ENCODE data around the gene CEP68. TPM values are rescaled to one million over a fixed set of nuclear protein-coding genes. Genes with fewer than 3 reads are reported as not detected.

CEP68 gene
- total RNA-seq, 4 donors from 2014 or later = 19.8 to 34.1 (median 27.5) TPM

GRCh38 chr2:65062843-65063825, 6.9 kb downstream of the CEP68 start:
- Histone ChIP-seq H3K4me1 (peaks cover 28 to 79% of the 10 kb centered on the region in 2 donors), H3K27ac (peak overlapping the region in 1 of 3 donors; percentile 80)
- intact Hi-C loops (cut with DNase I) = loop anchor here (5.0 kb wide), 1 partner anchor 74 kb away; no protein-coding TSS in a partner anchor

GRCh38 chr2:65064728-65065552, 8.7 kb downstream of the CEP68 start:
- H3K9me3 ChIP-seq = no peaks in the 10 kb centered on the region
- no peaks in the 10 kb centered on the region for H3K27me3 ChIP-seq
- H3K27ac ChIP-seq = peak overlapping the region; percentile 46 to 80 (median 69)
- TF ChIP-seq, protein P1, sequence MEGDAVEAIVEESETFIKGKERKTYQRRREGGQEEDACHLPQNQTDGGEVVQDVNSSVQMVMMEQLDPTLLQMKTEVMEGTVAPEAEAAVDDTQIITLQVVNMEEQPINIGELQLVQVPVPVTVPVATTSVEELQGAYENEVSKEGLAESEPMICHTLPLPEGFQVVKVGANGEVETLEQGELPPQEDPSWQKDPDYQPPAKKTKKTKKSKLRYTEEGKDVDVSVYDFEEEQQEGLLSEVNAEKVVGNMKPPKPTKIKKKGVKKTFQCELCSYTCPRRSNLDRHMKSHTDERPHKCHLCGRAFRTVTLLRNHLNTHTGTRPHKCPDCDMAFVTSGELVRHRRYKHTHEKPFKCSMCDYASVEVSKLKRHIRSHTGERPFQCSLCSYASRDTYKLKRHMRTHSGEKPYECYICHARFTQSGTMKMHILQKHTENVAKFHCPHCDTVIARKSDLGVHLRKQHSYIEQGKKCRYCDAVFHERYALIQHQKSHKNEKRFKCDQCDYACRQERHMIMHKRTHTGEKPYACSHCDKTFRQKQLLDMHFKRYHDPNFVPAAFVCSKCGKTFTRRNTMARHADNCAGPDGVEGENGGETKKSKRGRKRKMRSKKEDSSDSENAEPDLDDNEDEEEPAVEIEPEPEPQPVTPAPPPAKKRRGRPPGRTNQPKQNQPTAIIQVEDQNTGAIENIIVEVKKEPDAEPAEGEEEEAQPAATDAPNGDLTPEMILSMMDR (IDR thresholded peaks at IDR 0.05) = peak; percentile 55 to 99 (median 86)
- TF ChIP-seq POLR2A (IDR thresholded peaks at IDR 0.05) = peak in 1 of 2 donors; percentile 24
- no peak overlapping the region for H3K4me3 ChIP-seq (replicated peaks in 1 of 3)
- 28 to 31% methylated on average over 14 of the region's 14 CpGs for WGBS, 2 donors
- intact Hi-C loops (cut with DNase I) = loop anchor here (5.0 kb wide), 1 partner anchor 72 kb away; no protein-coding TSS in a partner anchor
- no peaks in the 10 kb centered on the region for H3K36me3 ChIP-seq
- DNase-seq = peak; percentile 86 to 88
- peaks cover 36 to 79% of the 10 kb centered on the region in 2 donors for H3K4me1 ChIP-seq

More at GRCh38 chr2:65062843-65063825, 6.9 kb downstream of the CEP68 start:
- H3K4me3 ChIP-seq (replicated peaks in 1 of 3) = no peak overlapping the region
- DNase-seq = no peak
- H3K27me3 ChIP-seq = no peaks in the 10 kb centered on the region
- TF ChIP-seq, protein P1 (IDR thresholded peaks at IDR 0.05) = no peak
- no peak for TF ChIP-seq POLR2A (IDR thresholded peaks at IDR 0.05)
- 71 to 78% methylated on average over 11 to 13 of the region's 13 CpGs for WGBS, 2 donors
- H3K36me3 ChIP-seq = no peaks in the 10 kb centered on the region
- H3K9me3 ChIP-seq = no peaks in the 10 kb centered on the region

DNA sequence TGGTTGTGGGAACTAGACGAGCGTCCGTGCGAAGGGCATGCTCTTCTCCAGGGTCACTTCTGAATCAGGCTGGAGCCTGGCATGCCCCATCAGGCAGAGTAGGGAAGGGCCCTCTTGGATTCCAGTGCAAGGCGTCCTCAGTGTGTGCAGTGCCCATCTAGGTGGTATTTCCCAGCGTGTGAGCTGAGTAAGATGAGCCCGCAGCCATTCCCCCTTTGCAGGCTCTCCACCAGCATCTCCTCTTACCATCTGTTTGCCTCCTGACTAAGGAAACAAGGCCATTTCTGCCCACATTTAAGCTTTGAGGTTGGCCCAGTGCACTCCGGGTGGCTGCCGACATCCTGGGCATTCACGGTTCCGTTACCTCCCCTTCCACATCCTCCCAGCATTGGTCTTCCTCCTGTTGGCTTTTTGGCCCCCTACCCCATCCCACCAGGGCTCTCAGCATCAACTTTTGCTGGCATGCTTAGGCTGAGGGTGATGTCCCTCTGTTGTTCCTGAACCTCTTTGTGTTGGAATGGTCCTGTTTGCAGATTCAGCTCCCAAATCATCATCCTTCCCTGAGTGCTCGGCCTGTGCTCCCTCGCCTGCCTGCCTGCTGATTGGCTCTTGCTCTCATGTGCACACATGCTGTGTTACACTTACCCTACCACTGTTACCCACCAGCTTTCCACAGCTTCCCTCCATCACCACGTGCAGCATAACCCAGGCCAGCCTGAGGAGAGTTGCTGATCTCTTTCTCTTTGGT, 11.8 kb downstream of the CEP68 start:
- DNase-seq = no peak
- no peaks in the 10 kb centered on the region for H3K9me3 ChIP-seq
- no peaks in the 10 kb centered on the region for H3K27me3 ChIP-seq
- TF ChIP-seq, protein P1 (IDR thresholded peaks at IDR 0.05) = no peak
- TF ChIP-seq POLR2A (IDR thresholded peaks at IDR 0.05) = no peak
- peaks cover 0 to 8% of the 10 kb centered on the region in 2 donors for H3K36me3 ChIP-seq
- no peak overlapping the region for H3K4me3 ChIP-seq (replicated peaks in 1 of 3)
- intact Hi-C loops (cut with DNase I) = no loop called here
- H3K27ac ChIP-seq = peak overlapping the region; percentile 21 to 95 (median 73)
- 82% methylated on average over 14 of the region's 14 CpGs for WGBS, 2 donors
- peaks cover 48 to 82% of the 10 kb centered on the region in 2 donors for H3K4me1 ChIP-seq

DNA sequence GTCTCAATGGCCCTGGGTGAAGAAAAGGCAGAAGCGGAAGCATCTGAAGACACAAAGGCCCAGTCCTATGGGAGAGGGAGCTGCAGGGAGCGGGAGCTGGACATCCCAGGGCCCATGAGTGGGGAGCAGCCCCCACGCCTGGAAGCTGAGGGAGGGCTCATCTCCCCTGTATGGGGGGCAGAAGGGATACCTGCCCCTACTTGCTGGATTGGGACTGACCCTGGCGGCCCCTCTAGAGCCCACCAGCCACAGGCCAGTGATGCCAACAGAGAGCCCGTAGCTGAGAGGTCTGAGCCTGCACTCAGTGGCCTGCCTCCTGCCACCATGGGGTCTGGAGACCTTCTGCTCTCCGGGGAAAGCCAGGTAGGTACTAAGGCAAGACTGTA, 13.2 kb downstream of the CEP68 start:
- 91 to 98% methylated on average over 3 to 6 of the region's 6 CpGs for WGBS, 2 donors
- no peak for DNase-seq
- H3K27ac ChIP-seq = peak overlapping the region; percentile 73 to 95 (median 81)
- peaks cover 55 to 82% of the 10 kb centered on the region in 2 donors for H3K4me1 ChIP-seq
- peaks cover 5 to 8% of the 10 kb centered on the region in 2 donors for H3K36me3 ChIP-seq
- H3K4me3 ChIP-seq (replicated peaks in 1 of 3) = no peak overlapping the region
- no peak for TF ChIP-seq POLR2A (IDR thresholded peaks at IDR 0.05)
- TF ChIP-seq, protein P1 (IDR thresholded peaks at IDR 0.05) = no peak
- intact Hi-C loops (cut with DNase I) = no loop called here
- H3K27me3 ChIP-seq = no peaks in the 10 kb centered on the region
- no peaks in the 10 kb centered on the region for H3K9me3 ChIP-seq
